RWPE1 (cell line): ENCODE measurements around the gene SDF2L1.
A peak's percentile ranks its signal among the peaks of the same experiment; 100 is the strongest.
"Not testable (repeated sequence)": the region's sequence is repeated elsewhere in the genome, so short reads cannot be mapped to it uniquely, and the experiment has no call there.

ENCODE experiments used
- CTCF ChIA-PET: fragments of 350-600 bp; sonication (Branson Sonifier 250); formaldehyde crosslinking; extraction: SDS; loops from one replicate; lab custom pipeline; 2021; lab: Yijun Ruan, JAX
- POLR2A ChIA-PET: fragments of 400-600 bp; formaldehyde crosslinking; extraction: SDS; loops from one replicate; lab custom pipeline; 2020; ENCODE audit warnings: antibody characterized with exemption; ENCODE audit not compliant: low non-redundant PET; lab: Yijun Ruan, JAX
- DNase-seq: peaks from one replicate; pipeline ENCODE4 v3.0.0; 2012; ENCODE audit warnings: low spot score
- H3K27ac ChIP-seq: fragments of 450-650 bp; 2 replicates; pipeline ENCODE4 v1.5.1; 2017
- CTCF ChIP-seq: fragments of 450-650 bp; conservative IDR thresholded peaks from 2 replicates; pipeline ENCODE4 v1.5.1; 2017; ENCODE audit warnings: low read depth, mild to moderate bottlenecking

Gene SDF2L1

DNA sequence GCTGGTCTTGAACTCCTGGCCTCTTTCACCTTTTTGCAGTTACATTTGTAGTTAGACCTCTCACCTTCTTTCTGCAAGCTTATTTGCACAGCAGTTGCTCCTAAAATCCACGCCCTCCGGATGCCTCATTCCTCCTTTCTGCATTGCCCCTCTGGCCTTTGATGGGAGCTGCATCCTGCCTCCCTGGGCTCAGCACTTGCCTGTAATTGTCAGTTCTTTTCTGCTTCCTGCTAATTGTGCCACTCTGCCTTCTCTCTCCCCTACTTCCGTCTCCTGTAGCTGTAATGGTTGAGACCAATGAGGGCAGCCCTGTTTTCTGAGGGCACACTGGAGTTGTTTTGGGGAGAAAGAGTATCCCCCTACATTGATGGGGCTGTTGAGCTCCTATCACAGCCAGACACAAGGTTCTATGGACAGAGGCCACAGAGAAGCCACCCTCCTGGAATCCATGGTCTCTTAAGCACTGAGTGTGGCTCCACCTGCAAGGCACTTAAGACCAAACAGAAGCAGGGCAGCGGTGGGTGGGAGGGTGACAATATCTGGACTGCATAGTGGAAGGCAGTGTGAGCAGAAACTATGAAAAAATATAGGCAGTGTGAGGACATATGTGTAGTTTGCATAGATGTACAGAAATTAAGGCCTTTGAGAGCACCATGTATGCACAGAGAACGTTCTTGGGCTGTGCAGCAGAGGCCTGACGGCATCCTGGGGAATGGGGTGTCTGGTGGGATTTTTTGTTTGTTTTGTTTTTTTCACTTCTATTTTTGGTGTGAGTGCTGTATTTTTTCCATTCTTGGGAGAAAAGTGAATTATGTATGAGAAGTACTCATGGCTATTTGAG is 42.8 kb upstream of the SDF2L1 start:
- no peak for TF ChIP-seq CTCF
- POLR2A ChIA-PET, result no interaction called here
- CTCF ChIA-PET, result no interaction called here

DNA sequence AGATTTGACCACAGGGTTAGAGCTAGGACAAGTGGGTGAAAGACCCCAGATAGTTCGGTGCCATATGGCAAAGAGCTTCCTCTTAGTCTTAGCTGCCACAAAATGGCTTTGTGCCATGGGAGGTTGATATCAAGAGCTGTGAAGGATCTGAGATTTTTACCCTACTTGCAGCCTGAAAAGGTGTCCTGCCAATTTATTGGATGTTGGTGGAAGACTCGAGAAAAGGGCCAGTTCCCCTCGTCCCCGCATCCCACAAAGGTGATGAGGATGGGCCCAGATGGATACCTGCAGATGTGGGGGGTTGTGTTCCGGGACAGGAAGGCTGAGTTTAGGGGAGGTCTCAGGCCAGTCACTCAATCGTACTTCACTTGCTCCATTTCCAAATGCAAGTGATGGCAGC is 39.5 kb upstream of the SDF2L1 start:
- DNase-seq, result no peak
- ChIA-PET POLR2A (no interaction called here), CTCF (interaction anchor here (0.7 kb wide), 1 partner anchor 28 kb away, joined by 3 read pairs; no protein-coding TSS in a partner anchor)
- no peak overlapping the region for H3K27ac ChIP-seq
- no peak for TF ChIP-seq CTCF

More for the DNA sequence above, 42.8 kb upstream of the SDF2L1 start:
- DNase-seq, result no peak
- no peak overlapping the region for H3K27ac ChIP-seq

DNA sequence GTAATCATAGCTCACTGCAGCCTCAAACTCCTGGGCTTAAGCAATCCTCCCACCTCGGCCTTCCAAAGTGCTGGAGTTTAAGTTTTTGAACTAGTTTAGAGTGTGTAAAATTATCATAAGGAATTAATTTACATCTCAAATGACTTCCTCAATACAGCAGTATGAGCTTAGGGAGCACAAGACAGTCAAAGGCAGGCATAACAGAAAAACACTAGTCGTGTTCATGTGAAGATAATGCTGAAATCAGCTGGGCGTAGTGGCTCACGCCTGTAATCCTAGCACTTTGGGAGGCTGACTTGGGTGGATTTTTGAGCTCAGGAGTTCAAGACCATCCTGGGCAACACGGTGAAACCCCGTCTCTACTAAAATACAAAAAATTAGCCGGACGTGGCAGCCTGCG is 38.1 kb upstream of the SDF2L1 start:
- ChIA-PET CTCF (no interaction called here), POLR2A (no interaction called here)
- H3K27ac ChIP-seq, result no peak overlapping the region
- no peak for DNase-seq
- no peak for TF ChIP-seq CTCF

- peak overlapping the region; percentile 58; the same call in 1 of the 2 replicates for H3K27ac ChIP-seq
- TF ChIP-seq CTCF, result no peak
- DNase-seq, result no peak
- ChIA-PET CTCF (interaction anchor here (0.7 kb wide), 1 partner anchor 19 kb away, joined by 4 read pairs; no protein-coding TSS in a partner anchor), POLR2A (no interaction called here)
Observed at GRCh38 chr22:21605887-21606564, 36.1 kb upstream of the SDF2L1 start.

DNA sequence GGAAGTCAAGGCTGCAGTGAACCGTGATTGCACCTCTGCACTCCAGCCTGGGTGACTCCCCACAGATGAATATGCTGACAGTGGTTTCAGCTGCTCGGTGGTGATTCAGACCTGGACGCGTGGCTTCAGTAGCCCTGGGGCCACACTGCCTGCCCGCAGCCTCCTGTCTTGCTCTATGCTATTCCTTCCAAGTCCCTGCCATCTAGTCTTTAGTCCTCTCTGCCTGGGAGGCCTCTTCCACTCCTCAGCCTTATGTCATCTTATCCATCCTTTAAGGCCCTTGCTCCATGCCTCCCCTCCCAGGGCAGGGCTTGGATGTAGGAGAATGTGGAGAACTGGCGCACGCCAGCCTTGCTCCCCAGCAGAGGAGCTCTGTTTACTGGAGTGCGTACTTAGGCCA is 35.3 kb upstream of the SDF2L1 start:
- TF ChIP-seq CTCF, result no peak
- ChIA-PET POLR2A (no interaction called here), CTCF (no interaction called here)
- peak overlapping the region; percentile 58; the same call in 1 of the 2 replicates for H3K27ac ChIP-seq
- DNase-seq, result no peak

DNA sequence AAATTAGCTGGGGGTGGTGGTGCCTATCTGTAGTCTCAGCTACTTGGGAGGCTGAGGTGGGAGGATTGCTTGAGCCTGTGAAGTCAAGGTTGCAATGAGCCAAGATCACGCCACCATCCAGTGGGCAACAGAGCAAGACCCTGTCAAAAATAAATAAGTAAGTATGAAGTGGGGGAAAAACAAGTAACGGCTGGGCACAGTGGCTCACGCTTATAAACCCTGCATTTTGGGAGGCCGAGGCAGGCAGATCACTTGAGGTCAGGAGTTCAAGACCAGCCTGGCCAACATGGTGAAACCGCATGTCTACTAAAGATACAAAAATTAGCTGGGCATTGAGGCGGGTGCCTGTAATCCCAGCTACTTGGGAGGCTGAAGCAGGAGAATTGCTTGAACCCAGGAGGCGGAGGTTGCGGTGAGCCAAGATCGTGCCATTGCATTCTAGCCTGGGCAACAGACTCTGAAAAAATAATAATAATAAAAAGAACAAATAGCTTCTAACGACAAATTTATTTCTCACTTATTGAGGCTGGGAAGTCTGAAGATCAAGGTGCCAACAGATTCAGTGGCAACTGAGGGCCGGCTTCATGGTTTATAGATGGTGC is 32.4 kb upstream of the SDF2L1 start:
- CTCF ChIA-PET, DNase-seq, H3K27ac ChIP-seq, POLR2A ChIA-PET: not testable (repeated sequence)
